Activated CD4-positive, CD25-positive, alpha-beta regulatory T cell treated with anti-CD3 and anti-CD28 coated beads, Interleukin-2, amount 50 U/mL, for 72 hours (primary cell): ENCODE results near the gene GRHL1.
"Not testable (repeated sequence)": the region's sequence is repeated elsewhere in the genome, so short reads cannot be mapped to it uniquely, and the experiment has no call there.

Experiments
- DNase-seq: peaks from one replicate; pipeline ENCODE4 v3.0.0; 2021

GRHL1 gene

DNA sequence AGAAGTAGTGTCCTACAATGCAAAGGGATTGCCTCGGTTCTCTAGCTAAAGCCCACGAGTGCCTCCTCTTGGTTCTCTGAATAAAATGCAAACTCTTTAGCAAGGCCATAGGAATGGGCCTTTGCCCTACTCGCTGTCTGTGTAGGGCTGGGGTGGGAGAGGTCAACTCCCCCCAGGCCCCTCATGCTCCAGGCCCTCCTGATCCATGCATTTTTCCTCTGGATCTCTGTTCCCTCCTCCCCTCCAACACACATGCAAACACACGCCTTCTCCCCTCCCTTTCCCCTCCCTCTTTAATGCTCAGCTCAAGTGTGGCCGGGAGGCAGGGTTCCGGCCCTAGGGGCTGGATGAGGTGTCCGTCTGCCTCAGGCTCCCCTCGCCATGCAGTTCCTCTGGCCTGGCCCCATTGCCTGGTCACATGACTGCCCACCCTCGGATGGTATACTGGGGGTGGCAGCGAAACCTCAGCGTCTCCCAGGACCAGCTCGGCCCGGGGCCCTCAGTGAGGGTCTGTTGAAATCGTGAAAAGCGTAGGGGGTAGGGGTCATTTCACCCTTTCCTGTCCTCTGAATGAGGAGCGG lies 77.0 kb downstream of the GRHL1 start:
- no peak for DNase-seq

DNA sequence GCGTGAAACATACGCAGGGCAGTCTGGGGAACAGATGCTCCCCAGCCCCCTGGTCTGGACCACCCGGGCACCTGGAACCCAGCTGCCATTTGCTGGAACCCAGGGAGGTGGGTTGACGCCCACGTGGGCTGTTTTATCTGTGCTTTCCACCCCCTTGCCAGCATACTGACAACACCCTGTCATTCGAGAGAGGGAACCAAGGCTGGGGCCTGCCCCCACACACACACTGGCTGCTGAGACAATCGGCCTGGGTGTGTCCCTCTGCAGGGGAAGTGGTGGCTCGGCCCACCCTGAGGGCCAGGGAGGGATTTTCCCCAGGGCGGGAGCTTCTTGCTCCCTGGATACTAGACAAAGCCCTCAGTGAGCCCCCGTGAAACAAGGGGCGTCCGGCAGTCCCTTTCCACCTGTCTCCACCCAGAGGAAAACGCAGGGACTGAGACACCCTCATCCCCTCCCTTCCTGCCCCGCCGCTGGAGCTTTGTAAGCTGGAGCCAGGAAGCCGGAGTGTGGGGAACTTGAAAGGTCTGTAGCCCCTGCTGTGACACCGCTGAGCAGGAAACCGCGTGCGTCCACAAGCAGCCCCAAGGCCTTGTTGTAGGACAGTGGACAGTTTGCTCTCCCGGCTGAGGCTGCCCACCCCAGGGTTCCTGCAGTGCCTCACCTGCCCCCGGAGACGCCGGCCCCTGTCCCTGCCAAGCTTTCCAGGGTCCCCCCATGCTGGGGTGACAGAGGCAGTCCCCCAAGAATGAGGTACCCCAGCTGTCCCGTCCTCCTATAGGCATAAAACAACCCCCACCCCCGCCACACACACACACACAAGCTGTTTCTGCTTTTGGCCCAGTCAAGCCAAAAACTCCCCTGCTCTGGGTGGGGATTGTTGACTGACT lies 77.7 kb downstream of the GRHL1 start:
- peak; percentile 57 for DNase-seq

DNA sequence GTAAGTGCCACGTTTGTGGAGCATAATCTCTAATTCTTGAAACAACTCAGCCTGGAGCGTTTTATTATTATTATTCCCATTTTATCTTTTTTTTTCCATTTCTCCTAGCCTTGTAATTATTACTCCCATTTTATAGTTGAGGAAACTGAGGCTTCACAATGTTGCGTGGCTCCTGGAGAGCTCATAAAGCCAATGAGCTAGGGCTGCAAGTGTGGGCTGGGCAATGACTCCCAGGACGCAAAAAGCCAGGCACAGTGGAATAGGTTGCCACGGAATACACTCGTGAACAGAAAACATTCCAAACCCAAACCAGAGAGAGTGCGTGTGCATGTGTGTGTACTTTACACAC lies 78.4 kb downstream of the GRHL1 start:
- DNase-seq: no peak

DNA sequence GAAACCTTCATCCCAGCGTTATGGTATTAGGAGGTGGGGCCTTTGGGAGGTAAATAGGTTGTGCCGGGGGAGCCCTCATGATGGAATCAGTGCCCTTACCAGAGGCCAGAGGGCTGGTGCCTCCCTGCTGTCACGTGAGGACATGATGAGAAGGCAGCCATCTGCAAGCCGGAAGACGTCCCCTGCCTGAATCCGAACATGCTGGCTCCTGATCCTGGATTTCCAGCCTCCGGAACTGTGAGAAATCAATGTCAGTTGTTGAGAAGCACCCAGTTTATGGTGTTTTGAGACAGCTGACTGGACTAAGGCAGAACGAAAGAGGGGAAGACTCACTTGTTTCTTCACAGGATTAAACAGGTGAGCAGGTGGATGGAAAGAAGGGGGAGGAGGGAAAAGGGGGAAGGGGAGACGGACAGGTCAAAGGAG lies 78.8 kb downstream of the GRHL1 start:
- no peak for DNase-seq

DNA sequence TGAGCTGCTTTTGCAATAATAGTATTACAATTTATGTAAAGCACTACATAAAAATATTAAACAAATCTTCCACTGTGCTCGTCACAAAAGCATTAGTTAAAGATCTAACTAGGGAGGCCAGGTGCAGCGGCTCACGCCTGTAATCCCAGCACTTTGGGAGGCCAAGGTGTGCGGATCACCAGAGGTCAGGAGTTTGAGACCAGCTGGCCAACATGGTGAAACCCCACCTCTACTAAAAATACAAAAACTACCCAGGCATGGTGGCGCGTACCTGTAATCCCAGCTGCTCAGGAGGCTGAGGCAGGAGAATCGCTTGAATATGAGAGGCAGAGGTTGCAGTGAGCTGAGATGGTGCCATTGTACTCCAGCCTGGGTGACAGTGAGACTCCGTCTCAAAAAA lies 79.3 kb downstream of the GRHL1 start:
- not testable (repeated sequence) for DNase-seq

DNA sequence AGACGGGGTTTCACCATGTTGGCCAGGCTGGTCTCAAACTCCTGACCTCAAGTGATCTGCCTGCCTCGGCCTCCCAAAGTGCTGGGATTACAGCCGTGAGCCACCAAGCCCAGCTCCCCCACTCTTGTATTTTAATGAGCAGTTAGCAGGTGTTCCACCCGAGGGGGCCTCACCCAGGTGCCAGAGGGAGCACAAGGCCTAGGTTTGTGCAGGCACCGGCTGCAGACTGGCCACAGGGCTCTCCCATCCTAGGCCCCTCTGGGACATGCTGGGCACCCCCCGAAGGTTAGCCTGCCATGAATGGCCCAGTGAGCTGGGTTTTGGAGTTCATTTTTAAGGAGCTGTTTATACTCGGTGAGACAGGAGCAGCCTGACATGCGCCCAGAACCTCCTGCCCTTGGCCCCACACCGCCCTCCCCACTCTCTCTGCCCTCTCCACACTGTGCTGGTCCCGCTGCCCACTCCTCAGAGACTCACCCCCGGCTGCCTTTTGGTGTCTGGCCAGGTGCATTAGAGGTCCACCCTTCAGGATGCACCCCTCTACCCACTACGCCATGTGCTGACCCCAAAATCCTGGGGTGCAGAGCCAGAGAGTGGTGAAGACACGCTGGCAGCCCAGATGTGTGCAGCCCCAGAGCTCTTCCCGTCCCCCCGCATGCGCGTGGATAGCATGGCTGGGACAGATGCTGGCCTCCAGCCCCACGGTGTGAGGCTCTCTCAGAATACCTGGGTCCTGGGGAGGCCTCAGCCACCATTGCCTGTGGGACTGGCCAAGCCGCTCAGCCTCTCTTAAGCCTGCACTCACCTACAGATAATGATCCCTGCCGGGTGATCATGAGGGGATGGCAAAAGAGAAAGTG lies 80.6 kb downstream of the GRHL1 start:
- no peak for DNase-seq

DNA sequence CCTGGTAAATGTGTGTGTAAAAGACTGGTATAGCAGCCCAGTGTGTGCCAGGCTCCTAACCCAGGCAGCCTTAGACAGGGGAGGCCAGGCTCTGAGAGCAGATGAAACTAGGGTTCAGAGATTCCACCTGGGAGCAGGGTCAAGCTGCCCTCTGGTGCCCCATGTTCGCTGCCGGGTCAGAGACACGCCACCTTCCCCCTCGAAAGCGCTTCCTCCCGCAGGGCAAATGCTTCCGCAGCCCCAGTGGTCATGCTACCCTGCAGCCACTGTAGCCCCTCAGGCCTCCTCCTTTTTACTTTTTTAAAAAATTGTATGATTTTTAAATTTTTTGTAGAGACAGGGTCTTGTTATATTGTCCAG lies 81.2 kb downstream of the GRHL1 start:
- no peak for DNase-seq

DNA sequence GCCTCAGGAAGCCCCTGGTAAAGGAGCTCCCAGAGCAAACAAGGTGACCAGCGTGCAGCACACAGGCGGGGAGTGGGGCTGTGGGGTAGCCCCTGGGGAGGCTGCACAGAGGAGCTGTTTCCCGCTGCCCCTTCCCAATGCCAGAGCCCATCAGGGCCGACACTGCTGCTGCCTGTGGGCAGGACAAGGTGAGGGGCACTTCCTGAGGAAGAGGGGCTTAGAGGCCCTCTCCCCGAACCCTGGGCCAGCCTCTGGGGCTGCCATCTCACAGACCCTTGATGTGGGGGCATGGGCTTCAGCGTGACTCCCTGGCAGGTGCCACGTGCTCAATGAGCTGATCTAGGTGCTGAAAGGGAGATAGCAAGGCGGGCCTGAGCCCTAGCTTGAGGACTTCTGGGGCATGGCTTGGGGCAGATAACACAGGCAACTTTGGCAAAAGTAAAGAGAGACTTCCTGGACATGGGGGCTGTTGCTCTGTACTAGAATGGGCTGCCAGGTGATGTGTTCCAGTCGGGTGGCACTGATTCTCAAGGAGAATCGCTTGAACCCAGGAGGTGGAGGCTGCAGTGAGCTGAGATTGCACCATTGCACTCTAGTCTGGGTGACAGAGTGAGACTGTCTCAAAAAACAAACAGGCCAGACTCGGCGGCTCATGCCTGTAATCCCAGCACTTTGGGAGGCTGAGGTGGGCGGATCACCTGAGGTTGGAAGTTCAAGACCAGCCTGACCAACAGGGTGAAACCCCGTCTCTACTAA lies 81.9 kb downstream of the GRHL1 start:
- no peak for DNase-seq

DNA sequence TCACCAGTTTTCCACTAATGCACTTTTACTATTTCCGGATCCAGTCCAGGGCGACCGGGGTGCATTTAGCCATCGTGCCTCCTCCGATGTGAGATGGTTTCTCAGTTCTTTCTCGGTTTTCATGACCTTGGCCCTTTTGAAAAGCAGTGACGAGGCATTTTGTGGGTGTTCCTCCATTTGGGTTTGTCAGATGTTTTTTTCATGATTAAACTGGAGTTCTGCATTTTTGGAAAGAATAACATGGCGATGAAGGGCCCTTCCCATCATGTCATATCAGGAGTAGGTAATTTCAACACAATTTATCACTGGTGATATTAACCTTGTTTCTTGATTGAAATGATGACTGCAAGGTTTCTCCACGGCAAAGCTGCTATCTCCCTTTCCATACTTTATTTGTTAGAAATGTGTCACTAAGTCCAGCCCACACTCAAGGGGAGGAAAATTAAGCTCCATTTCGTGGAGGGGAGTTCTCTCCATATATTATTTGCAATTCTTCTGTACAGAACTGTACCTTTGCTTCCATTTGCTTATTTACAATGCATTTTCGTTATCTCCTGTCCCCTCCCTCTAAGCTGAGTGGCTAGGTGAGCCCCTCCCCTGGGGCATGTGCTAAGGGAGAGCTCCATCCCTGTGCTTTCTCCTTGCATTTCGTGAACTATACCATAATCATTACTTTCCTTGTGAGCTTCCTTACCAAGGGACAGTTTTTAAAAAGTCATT lies 83.0 kb downstream of the GRHL1 start:
- DNase-seq: no peak

DNA sequence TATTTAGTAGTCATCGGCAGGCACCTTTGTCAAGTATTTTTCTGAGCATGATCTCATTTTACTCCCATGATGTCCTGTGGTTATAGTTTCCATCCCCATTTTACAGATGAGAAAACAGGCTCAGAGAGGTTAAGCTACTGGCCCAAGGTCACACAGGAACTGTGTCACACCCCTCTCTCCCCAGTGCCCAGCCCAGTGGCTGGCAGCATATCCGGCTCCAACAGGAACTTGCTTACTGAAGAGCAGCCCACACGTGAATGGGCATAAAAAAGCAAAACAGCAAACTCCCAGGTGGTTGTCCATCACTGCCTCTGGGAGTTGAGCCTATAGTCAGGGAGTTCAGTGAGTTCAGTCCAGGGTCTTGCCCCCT lies 83.5 kb downstream of the GRHL1 start:
- no peak for DNase-seq

DNA sequence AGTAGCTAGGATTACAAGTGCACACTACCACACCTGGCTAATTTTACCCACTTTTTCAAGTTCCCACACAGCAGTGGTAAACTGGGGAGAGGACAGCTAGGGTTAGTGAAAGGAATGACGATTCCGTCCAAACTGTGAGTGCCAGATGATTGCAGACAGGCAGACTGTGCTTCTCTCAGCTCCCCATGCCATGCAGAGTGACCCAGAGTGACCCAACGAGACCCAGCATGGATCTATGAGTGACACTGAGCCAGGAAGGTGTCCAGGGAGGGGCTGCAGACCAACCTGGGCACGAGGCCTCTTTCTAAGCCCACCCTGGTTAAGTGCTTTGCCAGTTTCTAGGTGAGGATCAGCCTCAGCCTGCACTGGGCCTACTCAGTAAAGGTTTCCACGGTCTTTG lies 84.1 kb downstream of the GRHL1 start:
- no peak for DNase-seq

DNA sequence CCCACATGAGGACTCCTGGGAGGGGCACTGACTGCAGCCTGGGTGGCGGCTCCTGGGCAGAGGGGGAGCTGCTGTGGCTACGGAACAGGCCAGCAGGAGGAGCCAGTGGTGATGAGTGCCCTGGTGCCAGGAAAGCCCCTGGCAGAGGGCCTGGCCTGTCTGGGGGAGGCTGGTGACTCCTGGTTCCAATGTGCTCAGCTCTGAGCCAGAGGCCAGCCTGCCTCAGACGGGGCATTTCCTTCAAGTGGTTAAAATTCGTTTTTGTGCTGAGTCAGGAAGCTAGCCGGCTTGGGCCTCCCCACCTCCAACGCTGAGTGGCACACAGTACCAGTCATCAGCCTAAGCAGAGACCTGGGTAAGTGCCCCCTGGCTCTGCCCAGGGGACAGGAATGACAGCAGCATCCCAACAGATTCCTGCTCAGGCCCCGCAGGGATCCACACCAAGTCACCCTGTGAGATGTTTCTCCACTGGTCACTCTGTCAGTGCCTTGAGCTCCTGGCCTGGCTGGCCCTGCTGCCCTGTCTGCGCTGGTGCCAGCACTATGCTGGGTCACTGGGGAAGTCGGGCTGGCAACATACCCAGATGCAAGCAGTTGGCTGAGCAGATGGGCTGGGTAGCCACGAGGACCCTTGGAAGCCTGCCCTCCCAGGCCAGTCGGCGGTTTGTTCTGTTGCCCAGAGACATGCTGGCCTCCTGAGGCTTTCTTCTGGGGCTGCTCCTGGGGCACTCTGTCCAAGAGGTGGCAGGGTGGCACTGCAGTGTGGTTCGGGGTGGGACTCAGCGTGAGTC lies 84.8 kb downstream of the GRHL1 start:
- DNase-seq: no peak

DNA sequence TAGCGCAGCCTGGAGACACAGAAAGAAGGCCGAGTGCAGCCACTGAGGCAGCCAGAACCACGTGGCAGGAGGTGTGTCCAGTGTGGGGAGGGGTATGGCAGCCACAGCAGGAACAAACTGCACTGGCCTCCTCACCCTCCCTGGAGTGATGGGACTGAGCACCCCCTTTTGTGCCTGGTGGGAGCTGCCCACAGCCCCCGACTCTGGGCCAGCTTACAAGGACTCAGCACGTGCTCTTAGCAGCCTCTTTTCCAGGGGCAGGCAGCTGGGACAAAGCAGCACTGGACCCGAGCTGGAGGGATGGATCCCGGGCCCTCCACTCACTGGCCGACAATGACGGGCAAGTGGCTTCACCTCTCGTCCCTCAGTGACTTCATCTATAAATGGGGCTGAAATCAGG lies 86.6 kb downstream of the GRHL1 start:
- DNase-seq: no peak

DNA sequence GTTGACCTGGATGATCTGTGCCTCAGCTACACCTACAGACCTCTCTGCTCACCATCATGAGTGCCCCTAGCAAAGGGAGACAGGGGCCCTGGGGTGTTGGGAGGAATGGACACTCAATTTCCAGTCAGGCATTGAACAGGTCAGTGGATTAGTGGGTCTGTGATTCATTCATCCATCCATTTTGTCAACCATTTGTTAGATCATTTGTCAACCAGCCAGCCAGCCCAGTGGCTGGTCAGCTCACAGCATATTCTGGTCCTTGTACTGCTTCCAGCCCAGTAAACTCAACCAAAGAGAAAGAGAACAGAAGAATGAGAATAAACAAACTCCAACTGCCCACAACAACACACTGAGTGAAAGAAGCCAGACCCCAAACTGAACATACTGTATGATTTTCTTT lies 87.2 kb downstream of the GRHL1 start:
- no peak for DNase-seq

DNA sequence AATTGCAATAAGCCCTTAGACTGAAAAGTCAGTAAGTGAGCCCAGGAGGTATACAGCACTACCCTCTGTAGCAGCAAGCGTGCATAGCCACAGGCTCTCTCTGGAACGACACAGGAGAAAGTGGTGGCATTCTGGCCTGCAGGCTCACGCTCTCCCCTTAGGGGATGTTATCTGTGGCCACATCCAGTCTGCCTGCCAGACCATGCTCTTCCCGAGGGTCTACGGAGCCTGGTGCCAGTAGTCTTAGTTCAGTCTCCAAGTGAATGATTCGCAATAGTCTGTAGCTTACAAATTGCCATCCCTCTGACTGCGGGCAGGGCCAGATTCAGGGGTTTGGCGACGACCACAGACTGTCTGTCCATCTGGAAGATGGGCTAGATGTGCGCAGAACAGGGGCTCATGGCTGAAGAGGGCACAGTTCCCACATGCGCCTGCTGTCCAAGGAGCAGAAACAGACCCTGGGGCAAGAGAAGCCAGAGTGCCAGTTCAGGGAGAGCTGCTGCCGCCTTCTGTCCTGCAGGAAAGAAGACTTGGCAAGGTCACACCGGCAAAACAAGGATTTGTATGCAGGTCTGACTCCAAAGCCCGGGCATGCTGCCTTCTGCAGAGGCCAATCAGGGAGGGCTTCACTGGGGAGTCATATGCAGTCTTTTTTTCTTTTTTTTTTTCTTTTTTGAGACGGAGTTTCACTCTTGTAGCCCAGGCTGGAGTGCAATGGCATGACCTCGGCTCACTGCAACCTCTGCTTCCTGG lies 88.3 kb downstream of the GRHL1 start:
- DNase-seq: no peak

DNA sequence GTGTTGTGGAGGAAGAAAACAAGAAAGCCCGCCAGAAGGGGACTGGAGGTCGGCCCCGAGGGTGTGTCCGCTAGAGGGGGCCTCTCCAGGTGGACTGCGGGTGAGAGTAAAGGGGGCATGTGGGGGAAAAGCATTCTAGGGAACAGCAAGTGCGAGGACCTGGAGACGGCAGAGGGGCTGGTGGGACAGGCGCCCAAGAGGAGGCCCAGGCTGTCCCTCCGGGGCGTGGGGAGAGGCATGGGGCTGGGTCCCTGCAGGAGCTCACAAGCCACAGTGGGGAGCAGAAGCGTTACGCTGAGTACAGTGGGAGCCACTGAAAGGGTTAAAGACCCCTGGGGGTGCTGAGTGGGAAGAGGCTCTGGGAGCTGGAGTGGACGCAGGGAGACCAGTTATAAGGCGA lies 90.2 kb downstream of the GRHL1 start:
- no peak for DNase-seq

DNA sequence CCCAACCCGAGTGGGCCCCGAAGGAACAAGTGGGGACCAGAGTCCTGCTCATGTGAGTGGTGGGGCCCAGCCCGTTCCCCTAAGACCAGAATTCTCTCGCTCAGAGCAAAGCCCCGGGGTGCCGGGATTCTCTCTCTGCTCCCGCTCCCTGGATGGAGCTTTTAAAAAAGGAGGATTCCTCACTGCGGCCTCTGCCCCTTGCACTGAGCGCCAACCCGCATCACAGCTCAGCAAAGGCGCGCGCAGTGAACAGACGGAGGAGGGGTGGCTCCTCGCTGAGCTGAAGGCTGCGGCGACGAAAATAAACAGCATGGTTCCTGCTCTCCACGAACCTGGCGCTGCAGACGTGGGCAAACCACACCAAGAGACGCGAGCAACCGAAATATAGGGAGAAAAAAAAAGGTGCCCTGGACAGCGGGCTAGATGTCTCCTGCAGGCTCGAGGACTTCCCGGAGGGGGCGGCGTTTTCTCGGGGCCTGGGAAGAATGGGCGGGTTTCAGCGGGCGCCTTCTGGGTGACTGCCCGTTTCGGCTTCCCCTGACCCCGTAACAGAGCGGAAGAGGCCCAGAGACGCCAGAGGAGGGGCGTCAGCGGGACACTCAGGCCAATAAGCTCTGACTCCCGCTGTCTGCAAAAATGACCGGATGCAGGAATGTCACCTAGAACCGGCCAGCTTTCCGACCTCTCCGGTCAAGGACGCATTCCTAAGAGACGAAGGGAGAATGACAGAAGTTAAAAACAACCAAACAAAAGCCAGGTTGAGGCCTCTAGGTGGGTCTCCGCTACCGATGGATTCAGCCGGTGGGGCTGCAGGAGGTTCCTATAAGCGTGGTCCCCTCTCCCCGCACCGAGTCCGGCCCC lies 91.0 kb downstream of the GRHL1 start:
- DNase-seq: no peak

DNA sequence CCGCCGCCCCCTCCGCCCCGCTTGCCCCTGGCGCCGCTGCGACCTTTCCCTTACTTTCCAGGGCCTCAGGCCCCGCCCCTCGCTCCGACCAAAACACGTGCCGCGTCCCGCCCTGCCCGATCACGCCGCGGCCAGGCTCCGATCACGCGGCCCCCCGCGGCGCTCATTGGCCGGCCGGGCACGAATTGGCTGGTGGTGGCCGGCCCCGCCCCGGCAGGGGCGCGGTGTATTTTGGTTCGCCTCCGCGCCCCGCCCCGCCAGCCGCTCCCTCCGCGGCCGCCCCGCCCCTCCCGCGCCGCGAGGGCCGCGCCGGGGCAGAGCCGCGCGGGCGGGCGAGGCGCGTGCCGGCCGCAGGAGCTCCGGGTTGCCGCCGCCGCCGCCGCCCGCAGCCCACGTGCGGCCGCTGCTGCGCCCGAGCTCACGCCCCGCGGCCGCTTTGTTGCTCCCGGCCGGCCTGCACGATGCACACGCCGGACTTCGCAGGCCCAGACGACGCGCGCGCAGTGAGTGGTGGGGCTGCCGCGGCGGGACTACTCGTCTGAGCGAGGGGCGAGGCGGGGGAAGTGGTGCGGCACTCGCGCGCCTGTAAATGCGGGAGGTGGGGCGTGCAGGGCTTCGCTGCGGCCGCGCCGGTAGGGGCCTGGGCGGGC lies 91.9 kb downstream of the GRHL1 start, which contains the start of gene KLF11:
Gene KLF11 (plus strand): TSS at position 295 of the 650 bp plus-strand sequence. CDS start 167 bp downstream, at position 462.
- peak; percentile 76 for DNase-seq
